HEK293 (cell line): ENCODE data around the gene KCTD12.

Experiments
- CTCF ChIA-PET: fragments of 350-600 bp; formaldehyde crosslinking; extraction: SDS; loops from one replicate; lab custom pipeline; 2021; ENCODE audit warnings: antibody characterized with exemption; lab: Yijun Ruan, JAX
- POLR2A ChIA-PET: fragments of 300-600 bp; formaldehyde crosslinking; extraction: SDS; loops from one replicate; lab custom pipeline; 2020; ENCODE audit warnings: antibody characterized with exemption, inconsistent platforms; lab: Yijun Ruan, JAX
- H3K27ac ChIP-seq: fragments of 200-500 bp; sonication (Bioruptor generic); 2 replicates; pipeline ENCODE4 v1.5.1; 2014; ENCODE audit warnings: low read depth, low read length, control low read depth, inconsistent platforms; ENCODE audit errors: extremely low read depth
- H3K36me3 ChIP-seq, 2 experiments: fragments of 200-500 bp in 1 of 2; sonication (Bioruptor generic) in 1 of 2; 1 replicate in 1 of 2; 2 replicates in 1 of 2; pipeline ENCODE4 v1.5.1; 2014 to 2017; ENCODE audit warnings: inconsistent platforms in 2 of 2, low read length in 2 of 2; ENCODE audit not compliant: control insufficient read depth in 2 of 2, insufficient read depth in 1 of 2
- H3K4me1 ChIP-seq: fragments of 200-500 bp; sonication (Bioruptor generic); 2 replicates; pipeline ENCODE4 v1.5.1; 2014; ENCODE audit warnings: mild to moderate bottlenecking, low read length, inconsistent platforms; ENCODE audit not compliant: control insufficient read depth, insufficient read depth
- H3K4me3 ChIP-seq: 2 replicates; pipeline ENCODE4 v1.5.1; 2011; ENCODE audit warnings: low read depth, mild to moderate bottlenecking, control low read depth, low read length, moderate library complexity
- H3K9me3 ChIP-seq: fragments of 200-500 bp; sonication (Bioruptor generic); 2 replicates; pipeline ENCODE4 v1.5.1; 2014; ENCODE audit warnings: low read depth, low read length, inconsistent platforms; ENCODE audit not compliant: control insufficient read depth, insufficient read depth
- GLI2 ChIP-seq: fragments of 450-650 bp; formaldehyde crosslinking; IDR thresholded peaks from 2 replicates; pipeline ENCODE4; 2017; ENCODE audit warnings: missing biosample characterization, missing genetic modification characterization, low read depth, borderline replicate concordance
- MYNN ChIP-seq: fragments of 450-650 bp; formaldehyde crosslinking; IDR thresholded peaks from 2 replicates; pipeline ENCODE4 v1.5.1; 2016; ENCODE audit warnings: missing biosample characterization, missing genetic modification characterization, borderline replicate concordance
- OVOL3 ChIP-seq: fragments of 450-650 bp; formaldehyde crosslinking; IDR thresholded peaks from 2 replicates; pipeline ENCODE4 v1.5.1; 2016; ENCODE audit warnings: missing biosample characterization, missing genetic modification characterization
- PRDM4 ChIP-seq: fragments of 450-650 bp; formaldehyde crosslinking; IDR thresholded peaks from 2 replicates; pipeline ENCODE4 v1.5.1; 2017; ENCODE audit warnings: missing biosample characterization, missing genetic modification characterization
- REST ChIP-seq: fragments of 450-650 bp; formaldehyde crosslinking; IDR thresholded peaks from 2 replicates; pipeline ENCODE4 v1.5.1; 2016; ENCODE audit warnings: missing biosample characterization, missing genetic modification characterization
- SCRT1 ChIP-seq: fragments of 450-650 bp; formaldehyde crosslinking; IDR thresholded peaks from 2 replicates; pipeline ENCODE4 v1.5.1; 2016; ENCODE audit warnings: missing biosample characterization, missing genetic modification characterization, borderline replicate concordance
- WT1 ChIP-seq: fragments of 450-650 bp; formaldehyde crosslinking; IDR thresholded peaks from 2 replicates; pipeline ENCODE4 v1.5.1; 2016; ENCODE audit warnings: missing biosample characterization, missing genetic modification characterization
- ZFHX2 ChIP-seq: fragments of 450-650 bp; formaldehyde crosslinking; conservative IDR thresholded peaks from 2 replicates; pipeline ENCODE4 v1.5.1; 2016; ENCODE audit warnings: missing biosample characterization, missing genetic modification characterization
- ZNF112 ChIP-seq: fragments of 450-650 bp; formaldehyde crosslinking; IDR thresholded peaks from 2 replicates; pipeline ENCODE4 v1.5.0; 2017; ENCODE audit warnings: missing biosample characterization, missing genetic modification characterization
- ZNF155 ChIP-seq: fragments of 450-650 bp; formaldehyde crosslinking; IDR thresholded peaks from 2 replicates; pipeline ENCODE4 v1.5.1; 2016; ENCODE audit warnings: missing biosample characterization, missing genetic modification characterization
- ZNF184 ChIP-seq: fragments of 450-650 bp; IDR thresholded peaks from 2 replicates; pipeline ENCODE4 v1.5.1; 2018; ENCODE audit warnings: missing biosample characterization, mild to moderate bottlenecking, missing genetic modification characterization
- ZNF202 ChIP-seq: fragments of 450-650 bp; formaldehyde crosslinking; IDR thresholded peaks from 2 replicates; pipeline ENCODE4 v1.5.1; 2016; ENCODE audit warnings: missing biosample characterization, missing genetic modification characterization, borderline replicate concordance
- ZNF211 ChIP-seq: fragments of 450-650 bp; formaldehyde crosslinking; IDR thresholded peaks from 2 replicates; pipeline ENCODE4 v1.5.1; 2016; ENCODE audit warnings: low read depth, missing biosample characterization, missing genetic modification characterization
- ZNF292 ChIP-seq: fragments of 450-650 bp; formaldehyde crosslinking; IDR thresholded peaks from 2 replicates; pipeline ENCODE4 v1.5.1; 2016; ENCODE audit warnings: low read depth, missing biosample characterization, missing genetic modification characterization, borderline replicate concordance
- ZNF391 ChIP-seq: fragments of 450-650 bp; formaldehyde crosslinking; IDR thresholded peaks from 2 replicates; pipeline ENCODE4 v1.5.1; 2016; ENCODE audit warnings: low read depth, missing biosample characterization, missing genetic modification characterization, borderline replicate concordance
- ZNF423 ChIP-seq: fragments of 450-650 bp; formaldehyde crosslinking; IDR thresholded peaks from 2 replicates; pipeline ENCODE4 v1.5.1; 2016; ENCODE audit warnings: missing biosample characterization, missing genetic modification characterization
- ZNF585B ChIP-seq: fragments of 450-650 bp; formaldehyde crosslinking; IDR thresholded peaks from 2 replicates; pipeline ENCODE4 v1.5.1; 2016; ENCODE audit warnings: missing biosample characterization, missing genetic modification characterization
- ZNF623 ChIP-seq: fragments of 450-650 bp; formaldehyde crosslinking; IDR thresholded peaks from 2 replicates; pipeline ENCODE4 v1.5.1; 2016; ENCODE audit warnings: missing biosample characterization, missing genetic modification characterization
- ZNF701 ChIP-seq: fragments of 450-650 bp; formaldehyde crosslinking; IDR thresholded peaks from 2 replicates; pipeline ENCODE4 v1.5.1; 2016; ENCODE audit warnings: missing biosample characterization, missing genetic modification characterization
- ZNF768 ChIP-seq: fragments of 450-650 bp; formaldehyde crosslinking; IDR thresholded peaks from 2 replicates; pipeline ENCODE4 v1.5.1; 2018; ENCODE audit warnings: missing biosample characterization, mild to moderate bottlenecking, missing genetic modification characterization
- ZNF830 ChIP-seq: fragments of 450-650 bp; IDR thresholded peaks from 2 replicates; pipeline ENCODE4 v1.5.0; 2018; ENCODE audit warnings: missing biosample characterization, missing genetic modification characterization, low read depth, mild to moderate bottlenecking, moderate library complexity
- ZNF843 ChIP-seq: fragments of 450-650 bp; formaldehyde crosslinking; IDR thresholded peaks from 2 replicates; pipeline ENCODE4 v1.5.1; 2016; ENCODE audit warnings: missing biosample characterization, missing genetic modification characterization
- ZSCAN18 ChIP-seq: fragments of 450-650 bp; formaldehyde crosslinking; IDR thresholded peaks from 2 replicates; pipeline ENCODE4 v1.5.1; 2016; ENCODE audit warnings: missing biosample characterization, missing genetic modification characterization

KCTD12 gene

GRCh38 chr13:76929851-76930374 lies 43.7 kb upstream of the KCTD12 start (continued):
- no peak for TF ChIP-seq REST (tag by site-specific recombination)

- Histone ChIP-seq H3K4me1 (no peaks in the 10 kb centered on the region), H3K27ac (no peak overlapping the region), H3K4me3 (no peak overlapping the region), H3K9me3 (no peaks in the 10 kb centered on the region), H3K36me3 (no peaks in the 10 kb centered on the region)
- CTCF ChIA-PET: interaction anchor here (0.6 kb wide), 1 partner anchor 74 kb away, joined by 4 read pairs; no protein-coding TSS in a partner anchor
- POLR2A ChIA-PET: no interaction called here
- no peak for TF ChIP-seq ZSCAN18 (tag by site-specific recombination)
- no peak for TF ChIP-seq WT1 (tag by site-specific recombination)
- no peak for TF ChIP-seq MYNN
- TF ChIP-seq ZNF184 (tag by site-specific recombination): no peak
- TF ChIP-seq ZNF155: no peak
- TF ChIP-seq ZNF843 (tag by site-specific recombination): no peak
- no peak for TF ChIP-seq ZNF701 (tag by site-specific recombination)
- no peak for TF ChIP-seq ZFHX2 (tag by site-specific recombination)
- TF ChIP-seq ZNF423 (tag by site-specific recombination): no peak
- TF ChIP-seq ZNF830 (tag by site-specific recombination): no peak
These were observed 43.1 kb upstream of the KCTD12 start for GRCh38 chr13:76929320-76929719.

- TF ChIP-seq ZNF391 (tag by site-specific recombination) (no peak), ZNF211 (tag by site-specific recombination) (no peak), ZNF623 (tag by site-specific recombination) (no peak), ZNF585B (tag by site-specific recombination) (no peak), GLI2 (tag by site-specific recombination) (no peak), PRDM4 (tag by site-specific recombination) (no peak), ZNF112 (no peak), OVOL3 (no peak), SCRT1 (tag by site-specific recombination) (no peak), ZNF202 (tag by site-specific recombination) (no peak), ZNF768 (tag by site-specific recombination) (no peak), ZNF292 (tag by site-specific recombination) (no peak)
- Histone ChIP-seq H3K27ac (no peak overlapping the region), H3K9me3 (no peaks in the 10 kb centered on the region), H3K4me3 (no peak overlapping the region), H3K4me1 (no peaks in the 10 kb centered on the region), H3K36me3 (no peaks in the 10 kb centered on the region)
- ChIA-PET POLR2A (no interaction called here), CTCF (interaction anchor here (0.6 to 0.9 kb wide), 2 partner anchors 43 to 75 kb away, joined by 3 to 4 read pairs; no protein-coding TSS in a partner anchor)
These were observed 42.3 kb upstream of the KCTD12 start for GRCh38 chr13:76928456-76928855.
